ENCODE data around the gene CNIH2. TPM values are rescaled to one million over a fixed set of nuclear protein-coding genes. Genes with fewer than 3 reads are reported as not detected.

Gene CNIH2
- total and polyA plus RNA-seq, 2 experiments from 2014 or later = 2.1 to 8.9 TPM

DNA sequence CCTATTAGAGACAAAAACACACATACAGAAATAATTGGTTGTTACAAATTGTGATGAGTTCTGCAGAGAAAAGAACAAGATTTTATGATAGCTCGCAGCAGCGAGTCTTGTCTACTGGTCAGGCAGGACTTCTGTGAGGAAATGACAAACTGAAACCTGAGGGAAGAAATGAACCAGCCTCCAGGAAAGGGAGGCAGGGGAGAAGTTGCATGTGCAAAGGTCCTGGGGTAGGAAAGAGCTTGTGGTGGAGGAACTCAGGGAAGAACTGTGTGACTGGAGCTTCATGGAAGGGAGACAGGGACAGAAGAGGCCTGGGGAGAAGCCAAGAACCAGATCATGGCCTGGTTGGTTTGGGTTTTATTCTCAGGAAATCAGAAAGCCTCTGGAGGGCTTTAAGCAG lies 18.8 kb upstream of the CNIH2 start:
- no peak overlapping the region for H3K27ac ChIP-seq
- H3K4me3 ChIP-seq = no peak overlapping the region
- TF ChIP-seq, protein P1, sequence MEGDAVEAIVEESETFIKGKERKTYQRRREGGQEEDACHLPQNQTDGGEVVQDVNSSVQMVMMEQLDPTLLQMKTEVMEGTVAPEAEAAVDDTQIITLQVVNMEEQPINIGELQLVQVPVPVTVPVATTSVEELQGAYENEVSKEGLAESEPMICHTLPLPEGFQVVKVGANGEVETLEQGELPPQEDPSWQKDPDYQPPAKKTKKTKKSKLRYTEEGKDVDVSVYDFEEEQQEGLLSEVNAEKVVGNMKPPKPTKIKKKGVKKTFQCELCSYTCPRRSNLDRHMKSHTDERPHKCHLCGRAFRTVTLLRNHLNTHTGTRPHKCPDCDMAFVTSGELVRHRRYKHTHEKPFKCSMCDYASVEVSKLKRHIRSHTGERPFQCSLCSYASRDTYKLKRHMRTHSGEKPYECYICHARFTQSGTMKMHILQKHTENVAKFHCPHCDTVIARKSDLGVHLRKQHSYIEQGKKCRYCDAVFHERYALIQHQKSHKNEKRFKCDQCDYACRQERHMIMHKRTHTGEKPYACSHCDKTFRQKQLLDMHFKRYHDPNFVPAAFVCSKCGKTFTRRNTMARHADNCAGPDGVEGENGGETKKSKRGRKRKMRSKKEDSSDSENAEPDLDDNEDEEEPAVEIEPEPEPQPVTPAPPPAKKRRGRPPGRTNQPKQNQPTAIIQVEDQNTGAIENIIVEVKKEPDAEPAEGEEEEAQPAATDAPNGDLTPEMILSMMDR (IDR thresholded peaks at IDR 0.05; ENCODE audit: low read depth, low read length) = no peak

DNA sequence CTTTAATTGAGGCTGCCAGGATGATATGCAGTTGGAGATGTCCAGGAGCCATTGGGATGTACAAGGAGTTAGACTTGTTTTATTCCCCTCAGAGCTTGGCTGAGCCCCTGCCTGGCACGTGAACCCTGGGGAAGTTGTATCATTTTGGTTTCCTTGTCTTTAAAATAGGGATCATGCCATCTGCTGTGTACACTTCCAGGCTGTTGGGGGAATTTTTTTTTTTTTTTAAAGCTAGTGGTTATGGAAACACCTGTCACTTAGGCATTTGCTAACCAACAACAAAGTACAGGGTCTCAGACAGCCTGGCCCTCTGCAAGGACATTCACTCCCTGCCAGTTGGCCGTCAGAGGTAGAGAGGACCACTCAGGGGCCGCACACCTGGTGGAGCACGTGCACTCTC lies 18.0 kb upstream of the CNIH2 start:
- H3K36me3 ChIP-seq = no peaks in the 10 kb centered on the region
- H3K27ac ChIP-seq = no peak overlapping the region
- no peak for DNase-seq (ENCODE audit: low read depth in 1 of 2, low spot score in 1 of 2)
- no peaks in the 10 kb centered on the region for H3K27me3 ChIP-seq
- TF ChIP-seq, protein P1 (IDR thresholded peaks at IDR 0.05; ENCODE audit: low read depth, low read length) = no peak
- H3K9me3 ChIP-seq (ENCODE audit: low read depth) = no peaks in the 10 kb centered on the region
- peaks cover 6% of the 10 kb centered on the region for H3K4me1 ChIP-seq (ENCODE audit: low read depth)
- no peak overlapping the region for H3K4me3 ChIP-seq

More for the DNA sequence above, 18.8 kb upstream of the CNIH2 start:
- no peak for DNase-seq (ENCODE audit: low read depth in 1 of 2, low spot score in 1 of 2)
- Histone ChIP-seq H3K27me3 (no peaks in the 10 kb centered on the region), H3K36me3 (no peaks in the 10 kb centered on the region), H3K4me1 (ENCODE audit: low read depth) (peaks cover 6% of the 10 kb centered on the region), H3K9me3 (ENCODE audit: low read depth) (no peaks in the 10 kb centered on the region)

DNA sequence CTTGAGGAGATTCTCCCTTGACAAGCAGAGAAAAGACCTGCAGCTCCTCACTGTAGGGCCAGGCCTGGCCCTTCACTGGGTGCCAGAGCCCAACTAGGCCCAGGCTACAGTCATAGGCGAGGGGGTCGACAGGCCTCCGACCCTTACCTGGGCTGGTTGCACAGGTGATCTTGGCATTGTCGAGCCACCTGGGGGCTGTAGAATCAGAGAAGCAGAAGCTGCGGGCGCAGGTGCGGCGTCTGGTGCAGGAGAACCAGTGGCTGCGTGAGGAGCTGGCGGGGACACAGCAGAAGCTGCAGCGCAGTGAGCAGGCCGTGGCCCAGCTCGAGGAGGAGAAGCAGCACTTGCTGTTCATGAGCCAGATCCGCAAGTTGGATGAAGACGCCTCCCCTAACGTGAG lies 16.4 kb upstream of the CNIH2 start:
- Histone ChIP-seq H3K4me3 (no peak overlapping the region), H3K27me3 (no peaks in the 10 kb centered on the region), H3K27ac (no peak overlapping the region), H3K4me1 (ENCODE audit: low read depth) (peaks cover 6% of the 10 kb centered on the region), H3K9me3 (ENCODE audit: low read depth) (no peaks in the 10 kb centered on the region), H3K36me3 (no peaks in the 10 kb centered on the region)
- no peak for DNase-seq (ENCODE audit: low read depth in 1 of 2, low spot score in 1 of 2)
- TF ChIP-seq, protein P1 (IDR thresholded peaks at IDR 0.05; ENCODE audit: low read depth, low read length) = no peak

DNA sequence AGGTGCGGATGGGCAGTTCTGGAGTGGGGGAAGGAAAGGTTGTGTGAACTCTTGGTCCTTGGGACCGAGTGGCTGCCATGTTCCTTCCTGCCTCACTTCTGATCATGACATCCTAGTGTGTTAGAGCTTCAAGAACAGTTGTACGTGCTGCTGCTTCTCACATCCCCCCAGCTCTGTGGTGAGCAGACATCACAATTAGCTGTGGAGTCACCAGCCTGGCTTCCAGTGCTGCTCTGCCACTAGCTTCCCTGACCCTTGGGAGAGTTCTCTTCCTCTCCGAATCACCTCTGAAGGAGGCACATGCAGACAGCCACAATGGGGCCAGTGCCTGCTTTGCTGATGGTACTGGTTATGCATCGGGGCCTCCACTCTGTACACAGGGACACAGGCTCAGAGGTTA lies 15.8 kb upstream of the CNIH2 start:
- TF ChIP-seq, protein P1 (IDR thresholded peaks at IDR 0.05; ENCODE audit: low read depth, low read length) = no peak
- no peak overlapping the region for H3K27ac ChIP-seq
- H3K27me3 ChIP-seq = no peaks in the 10 kb centered on the region
- H3K4me3 ChIP-seq = no peak overlapping the region
- no peak for DNase-seq (ENCODE audit: low read depth in 1 of 2, low spot score in 1 of 2)
- H3K4me1 ChIP-seq (ENCODE audit: low read depth) = peaks cover 6% of the 10 kb centered on the region
- no peaks in the 10 kb centered on the region for H3K9me3 ChIP-seq (ENCODE audit: low read depth)
- H3K36me3 ChIP-seq = no peaks in the 10 kb centered on the region

DNA sequence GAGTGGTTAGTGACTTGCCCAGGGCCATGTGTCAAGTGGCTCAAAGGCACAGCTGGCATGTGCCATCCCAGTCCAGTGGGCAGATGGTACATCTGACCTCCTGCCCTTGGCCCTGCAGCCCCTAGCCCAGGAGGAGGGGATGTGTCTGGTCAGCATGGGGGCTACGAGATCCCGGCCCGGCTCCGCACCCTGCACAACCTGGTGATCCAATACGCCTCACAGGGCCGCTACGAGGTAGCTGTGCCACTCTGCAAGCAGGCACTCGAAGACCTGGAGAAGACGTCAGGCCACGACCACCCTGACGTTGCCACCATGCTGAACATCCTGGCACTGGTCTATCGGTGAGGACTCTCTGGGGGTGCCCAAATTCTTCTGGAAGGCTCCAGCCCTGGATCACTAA lies 15.3 kb upstream of the CNIH2 start:
- no peaks in the 10 kb centered on the region for H3K36me3 ChIP-seq

More for the DNA sequence above, 15.3 kb upstream of the CNIH2 start:
- no peak overlapping the region for H3K4me3 ChIP-seq
- no peaks in the 10 kb centered on the region for H3K9me3 ChIP-seq (ENCODE audit: low read depth)
- TF ChIP-seq, protein P1 (IDR thresholded peaks at IDR 0.05; ENCODE audit: low read depth, low read length) = no peak
- no peaks in the 10 kb centered on the region for H3K27me3 ChIP-seq
- peaks cover 6% of the 10 kb centered on the region for H3K4me1 ChIP-seq (ENCODE audit: low read depth)
- no peak for DNase-seq (ENCODE audit: low read depth in 1 of 2, low spot score in 1 of 2)
- no peak overlapping the region for H3K27ac ChIP-seq
